Measurements from ENCODE around the gene AGTPBP1.

AGTPBP1 gene

DNA sequence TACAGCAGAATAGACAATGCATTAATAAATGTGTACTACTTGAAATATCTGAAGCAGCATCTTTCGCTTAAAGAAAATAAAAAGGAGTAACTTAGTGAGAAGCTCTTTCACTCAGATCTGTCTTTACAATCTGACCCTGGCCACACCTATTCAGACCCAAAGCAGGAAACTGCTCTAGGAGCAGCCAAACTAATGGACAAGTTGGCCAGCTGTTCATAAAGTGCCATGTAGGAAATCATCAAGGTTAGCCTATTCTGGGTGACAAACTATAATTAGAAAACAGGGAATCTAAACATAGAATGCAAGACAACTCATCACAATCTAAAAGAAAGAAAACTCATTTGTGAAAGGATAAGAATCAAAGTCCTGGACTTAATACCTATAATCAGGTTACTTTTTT lies 101.3 kb downstream of the AGTPBP1 start:
- no peak for TF ChIP-seq ZBTB7A (IDR thresholded peaks at IDR 0.05; ENCODE audit: low read depth)
- TF ChIP-seq, protein P1, sequence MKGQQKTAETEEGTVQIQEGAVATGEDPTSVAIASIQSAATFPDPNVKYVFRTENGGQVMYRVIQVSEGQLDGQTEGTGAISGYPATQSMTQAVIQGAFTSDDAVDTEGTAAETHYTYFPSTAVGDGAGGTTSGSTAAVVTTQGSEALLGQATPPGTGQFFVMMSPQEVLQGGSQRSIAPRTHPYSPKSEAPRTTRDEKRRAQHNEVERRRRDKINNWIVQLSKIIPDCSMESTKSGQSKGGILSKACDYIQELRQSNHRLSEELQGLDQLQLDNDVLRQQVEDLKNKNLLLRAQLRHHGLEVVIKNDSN (IDR thresholded peaks at IDR 0.05): no peak
- no peak for TF ChIP-seq NFIC (IDR thresholded peaks at IDR 0.05)
- TF ChIP-seq RAD21 (IDR thresholded peaks at IDR 0.05; ENCODE audit: low read depth): no peak
- no peak for TF ChIP-seq TAF1 (IDR thresholded peaks at IDR 0.05; ENCODE audit: low read depth)
- TF ChIP-seq TEAD4 (IDR thresholded peaks at IDR 0.05): no peak
- no peak for TF ChIP-seq EP300 (IDR thresholded peaks at IDR 0.05; ENCODE audit: borderline replicate concordance)
- TF ChIP-seq, protein P2, sequence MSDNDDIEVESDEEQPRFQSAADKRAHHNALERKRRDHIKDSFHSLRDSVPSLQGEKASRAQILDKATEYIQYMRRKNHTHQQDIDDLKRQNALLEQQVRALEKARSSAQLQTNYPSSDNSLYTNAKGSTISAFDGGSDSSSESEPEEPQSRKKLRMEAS (IDR thresholded peaks at IDR 0.05): no peak
- no peak for TF ChIP-seq CEBPB (IDR thresholded peaks at IDR 0.05)
- no peak for TF ChIP-seq YY1 (IDR thresholded peaks at IDR 0.05; ENCODE audit: low read depth)
- TF ChIP-seq, protein P3, sequence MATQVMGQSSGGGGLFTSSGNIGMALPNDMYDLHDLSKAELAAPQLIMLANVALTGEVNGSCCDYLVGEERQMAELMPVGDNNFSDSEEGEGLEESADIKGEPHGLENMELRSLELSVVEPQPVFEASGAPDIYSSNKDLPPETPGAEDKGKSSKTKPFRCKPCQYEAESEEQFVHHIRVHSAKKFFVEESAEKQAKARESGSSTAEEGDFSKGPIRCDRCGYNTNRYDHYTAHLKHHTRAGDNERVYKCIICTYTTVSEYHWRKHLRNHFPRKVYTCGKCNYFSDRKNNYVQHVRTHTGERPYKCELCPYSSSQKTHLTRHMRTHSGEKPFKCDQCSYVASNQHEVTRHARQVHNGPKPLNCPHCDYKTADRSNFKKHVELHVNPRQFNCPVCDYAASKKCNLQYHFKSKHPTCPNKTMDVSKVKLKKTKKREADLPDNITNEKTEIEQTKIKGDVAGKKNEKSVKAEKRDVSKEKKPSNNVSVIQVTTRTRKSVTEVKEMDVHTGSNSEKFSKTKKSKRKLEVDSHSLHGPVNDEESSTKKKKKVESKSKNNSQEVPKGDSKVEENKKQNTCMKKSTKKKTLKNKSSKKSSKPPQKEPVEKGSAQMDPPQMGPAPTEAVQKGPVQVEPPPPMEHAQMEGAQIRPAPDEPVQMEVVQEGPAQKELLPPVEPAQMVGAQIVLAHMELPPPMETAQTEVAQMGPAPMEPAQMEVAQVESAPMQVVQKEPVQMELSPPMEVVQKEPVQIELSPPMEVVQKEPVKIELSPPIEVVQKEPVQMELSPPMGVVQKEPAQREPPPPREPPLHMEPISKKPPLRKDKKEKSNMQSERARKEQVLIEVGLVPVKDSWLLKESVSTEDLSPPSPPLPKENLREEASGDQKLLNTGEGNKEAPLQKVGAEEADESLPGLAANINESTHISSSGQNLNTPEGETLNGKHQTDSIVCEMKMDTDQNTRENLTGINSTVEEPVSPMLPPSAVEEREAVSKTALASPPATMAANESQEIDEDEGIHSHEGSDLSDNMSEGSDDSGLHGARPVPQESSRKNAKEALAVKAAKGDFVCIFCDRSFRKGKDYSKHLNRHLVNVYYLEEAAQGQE (IDR thresholded peaks at IDR 0.05; ENCODE audit: low read depth): no peak
- no peak for TF ChIP-seq FOXM1 (IDR thresholded peaks at IDR 0.05; ENCODE audit: borderline replicate concordance, low read depth)
- TF ChIP-seq CREB1 (IDR thresholded peaks at IDR 0.05; ENCODE audit: low read depth): no peak
- TF ChIP-seq TCF12 (IDR thresholded peaks at IDR 0.05; ENCODE audit: low read depth): no peak
- TF ChIP-seq EGR1 (IDR thresholded peaks at IDR 0.05): no peak

DNA sequence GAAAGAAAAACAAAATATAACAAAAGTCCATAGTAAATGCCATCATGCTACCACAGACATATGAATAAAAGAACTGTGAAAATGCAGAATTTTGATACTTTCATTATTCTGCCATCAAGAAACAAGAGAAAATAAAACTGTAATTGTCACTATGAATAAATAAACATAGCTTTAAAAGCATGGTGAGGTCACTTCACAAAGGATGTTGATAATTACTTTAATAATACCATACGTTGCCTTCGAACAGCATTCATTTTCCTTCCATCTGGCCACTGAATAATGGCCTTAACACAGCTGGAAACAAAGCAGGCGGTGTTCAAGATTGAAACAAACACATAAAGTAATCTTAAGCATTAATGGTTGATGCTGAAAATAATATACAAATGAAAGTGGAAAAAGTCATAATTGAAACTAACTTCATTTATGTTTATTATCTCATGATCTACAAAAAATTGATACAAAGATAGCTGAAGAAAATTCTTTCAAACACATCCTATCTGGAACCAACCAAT lies 102.0 kb downstream of the AGTPBP1 start:
- TF ChIP-seq FOXM1 (IDR thresholded peaks at IDR 0.05; ENCODE audit: borderline replicate concordance, low read depth) (no peak), EP300 (IDR thresholded peaks at IDR 0.05; ENCODE audit: borderline replicate concordance) (no peak), RAD21 (IDR thresholded peaks at IDR 0.05; ENCODE audit: low read depth) (no peak), TCF12 (IDR thresholded peaks at IDR 0.05; ENCODE audit: low read depth) (no peak), TAF1 (IDR thresholded peaks at IDR 0.05; ENCODE audit: low read depth) (no peak), NFIC (IDR thresholded peaks at IDR 0.05) (no peak), TEAD4 (IDR thresholded peaks at IDR 0.05) (no peak), ZBTB7A (IDR thresholded peaks at IDR 0.05; ENCODE audit: low read depth) (no peak), YY1 (IDR thresholded peaks at IDR 0.05; ENCODE audit: low read depth) (no peak), EGR1 (IDR thresholded peaks at IDR 0.05) (no peak), CREB1 (IDR thresholded peaks at IDR 0.05; ENCODE audit: low read depth) (no peak)
- TF ChIP-seq, protein P2 (IDR thresholded peaks at IDR 0.05): no peak
- TF ChIP-seq, protein P1 (IDR thresholded peaks at IDR 0.05): no peak
- TF ChIP-seq, protein P3 (IDR thresholded peaks at IDR 0.05; ENCODE audit: low read depth): no peak

DNA sequence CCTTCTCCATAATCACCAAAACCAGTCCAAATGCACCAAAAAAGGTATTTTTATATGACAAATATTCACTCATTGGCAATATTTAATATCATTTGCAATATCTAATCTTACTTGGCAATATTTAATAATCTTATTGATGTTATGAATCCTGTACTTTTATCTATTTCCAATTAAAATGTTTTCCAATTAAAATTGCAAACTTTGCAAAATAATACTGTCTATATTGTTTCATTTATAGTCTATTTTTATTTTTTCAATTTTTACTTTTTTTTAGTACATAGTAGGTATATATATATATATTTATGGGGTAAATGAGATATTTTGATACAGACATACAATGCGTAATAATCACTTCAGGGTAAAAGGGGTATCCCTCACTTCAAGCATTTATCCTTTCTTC lies 109.9 kb downstream of the AGTPBP1 start:
- TF ChIP-seq NFIC (IDR thresholded peaks at IDR 0.05) (no peak), TCF12 (IDR thresholded peaks at IDR 0.05; ENCODE audit: low read depth) (no peak), ZBTB7A (IDR thresholded peaks at IDR 0.05; ENCODE audit: low read depth) (no peak), CREB1 (IDR thresholded peaks at IDR 0.05; ENCODE audit: low read depth) (no peak), EGR1 (IDR thresholded peaks at IDR 0.05) (no peak), TAF1 (IDR thresholded peaks at IDR 0.05; ENCODE audit: low read depth) (no peak), EP300 (IDR thresholded peaks at IDR 0.05; ENCODE audit: borderline replicate concordance) (no peak), TEAD4 (IDR thresholded peaks at IDR 0.05) (no peak), YY1 (IDR thresholded peaks at IDR 0.05; ENCODE audit: low read depth) (no peak), FOXM1 (IDR thresholded peaks at IDR 0.05; ENCODE audit: borderline replicate concordance, low read depth) (no peak), RAD21 (IDR thresholded peaks at IDR 0.05; ENCODE audit: low read depth) (no peak)
- TF ChIP-seq, protein P2 (IDR thresholded peaks at IDR 0.05): no peak
- TF ChIP-seq, protein P3 (IDR thresholded peaks at IDR 0.05; ENCODE audit: low read depth): no peak
- TF ChIP-seq, protein P1 (IDR thresholded peaks at IDR 0.05): no peak

Data from Ishikawa (cell line).